ENCODE results near the gene PPM1H. TPM values are rescaled to one million over a fixed set of nuclear protein-coding genes. Genes with fewer than 3 reads are reported as not detected.

Gene PPM1H
- total RNA-seq, 2 donors from 2014 or later, result 27.0 to 46.9 TPM

GRCh38 chr12:62603811-62604098 is 331.2 kb downstream of the PPM1H start:
- Histone ChIP-seq H3K4me1 (replicated peaks) (no peaks in the 10 kb centered on the region), H3K27me3 (replicated peaks; ENCODE audit: insufficient read depth) (no peaks in the 10 kb centered on the region), H3K4me3 (peak overlapping the region; percentile 63 to 85), H3K9me3 (no peaks in the 10 kb centered on the region), H3K27ac (peak overlapping the region; percentile 99), H3K36me3 (no peaks in the 10 kb centered on the region)
- TF ChIP-seq POLR2A (IDR thresholded peaks at IDR 0.05) (no peak), CTCF (IDR thresholded peaks at IDR 0.05) (no peak), POLR2AphosphoS5 (IDR thresholded peaks at IDR 0.05) (no peak)
- DNase-seq (ENCODE audit: low spot score), result no peak
- 0% methylated on average over 14 of the region's 14 CpGs for WGBS
- intact Hi-C loops (cut with DNase I), result loop anchor here (5.0 kb wide), 1 partner anchor 189 kb away; no protein-coding TSS in a partner anchor

- intact Hi-C loops (cut with DNase I), result loop anchor here (5.0 kb wide), 1 partner anchor 189 kb away; no protein-coding TSS in a partner anchor
- WGBS, result under 1% methylated on average over 71 of the region's 94 CpGs
- peak; percentile 86 for DNase-seq (ENCODE audit: low spot score)
- no peaks in the 10 kb centered on the region for H3K36me3 ChIP-seq
- H3K9me3 ChIP-seq, result no peaks in the 10 kb centered on the region
- no peaks in the 10 kb centered on the region for H3K27me3 ChIP-seq (replicated peaks; ENCODE audit: insufficient read depth)
- no peaks in the 10 kb centered on the region for H3K4me1 ChIP-seq (replicated peaks)
- H3K27ac ChIP-seq, result peak overlapping the region; percentile 99
- H3K4me3 ChIP-seq, result peak overlapping the region; percentile 63 to 85
- peak; percentile 15 to 80 (median 60) for TF ChIP-seq CTCF (IDR thresholded peaks at IDR 0.05)
- TF ChIP-seq POLR2AphosphoS5 (IDR thresholded peaks at IDR 0.05), result peak; percentile 36
- TF ChIP-seq POLR2A (IDR thresholded peaks at IDR 0.05), result peak; percentile 14
Observed at GRCh38 chr12:62603061-62603810, 331.7 kb downstream of the PPM1H start.

GRCh38 chr12:62602255-62603060 is 332.5 kb downstream of the PPM1H start:
- under 1% methylated on average over 62 of the region's 66 CpGs for WGBS
- Histone ChIP-seq H3K27ac (peak overlapping the region; percentile 99), H3K4me3 (peak overlapping the region; percentile 63 to 85), H3K4me1 (replicated peaks) (no peaks in the 10 kb centered on the region), H3K9me3 (no peaks in the 10 kb centered on the region), H3K36me3 (no peaks in the 10 kb centered on the region), H3K27me3 (replicated peaks; ENCODE audit: insufficient read depth) (no peaks in the 10 kb centered on the region)
- peak; percentile 88 for DNase-seq (ENCODE audit: low spot score)
- intact Hi-C loops (cut with DNase I), result loop anchor here (5.0 kb wide), 1 partner anchor 190 kb away; no protein-coding TSS in a partner anchor
- no peak for TF ChIP-seq CTCF (IDR thresholded peaks at IDR 0.05)
- no peak for TF ChIP-seq POLR2A (IDR thresholded peaks at IDR 0.05)
- peak; percentile 72 for TF ChIP-seq POLR2AphosphoS5 (IDR thresholded peaks at IDR 0.05)

- WGBS, result 16% methylated on average over 2 of the region's 2 CpGs
- peak overlapping the region; percentile 63 to 85 for H3K4me3 ChIP-seq
- H3K27ac ChIP-seq, result peak overlapping the region; percentile 99
- H3K27me3 ChIP-seq (replicated peaks; ENCODE audit: insufficient read depth), result no peaks in the 10 kb centered on the region
- no peaks in the 10 kb centered on the region for H3K36me3 ChIP-seq
- no peak for TF ChIP-seq CTCF (IDR thresholded peaks at IDR 0.05)
- TF ChIP-seq POLR2AphosphoS5 (IDR thresholded peaks at IDR 0.05), result no peak
- TF ChIP-seq POLR2A (IDR thresholded peaks at IDR 0.05), result no peak
- intact Hi-C loops (cut with DNase I), result loop anchor here (5.0 kb wide), 1 partner anchor 191 kb away; no protein-coding TSS in a partner anchor
- H3K4me1 ChIP-seq (replicated peaks), result no peaks in the 10 kb centered on the region
- no peaks in the 10 kb centered on the region for H3K9me3 ChIP-seq
- no peak for DNase-seq (ENCODE audit: low spot score)
Observed at GRCh38 chr12:62601765-62602164, 333.2 kb downstream of the PPM1H start.

Measured in prostate gland (tissue), 2 donors.